Measurements from ENCODE around the gene ZFP28.

Gene ZFP28

DNA sequence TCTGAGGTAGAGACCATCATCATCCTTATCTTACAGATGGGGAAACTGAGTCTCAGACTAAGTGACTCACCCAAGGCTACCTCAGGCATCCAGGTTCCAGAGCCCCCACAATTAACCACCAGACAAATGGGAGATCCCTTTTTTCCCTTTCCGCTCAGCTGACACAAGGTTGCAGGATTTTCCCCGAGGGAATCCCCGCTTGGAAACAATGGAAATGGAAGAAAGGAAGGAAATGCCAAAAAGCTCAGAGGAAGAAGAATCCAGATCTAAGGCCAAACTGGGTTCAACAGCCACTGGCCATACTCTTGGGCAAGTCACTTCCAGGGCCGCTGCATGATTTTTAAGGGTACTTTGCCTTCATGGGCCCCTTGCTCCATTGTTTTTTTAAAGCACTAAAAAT lies 57.9 kb downstream of the ZFP28 start:
- no peak for DNase-seq (ENCODE audit: low read depth)

GRCh38 chr19:56597696-56598095 lies 58.9 kb downstream of the ZFP28 start:
- no peak for DNase-seq (ENCODE audit: low read depth)

GRCh38 chr19:56601375-56601774 lies 62.6 kb downstream of the ZFP28 start:
- no peak for DNase-seq (ENCODE audit: low read depth)

GRCh38 chr19:56603829-56604228 lies 65.1 kb downstream of the ZFP28 start:
- DNase-seq (ENCODE audit: low read depth), result no peak

All from activated T-helper 9 cell treated with anti-CD3 and anti-CD28 coated beads, Interleukin-2, amount 50 U/mL, for 16 hours (primary cell).